HEK293 (cell line): ENCODE results near the gene ECM1.
A peak's percentile ranks its signal among the peaks of the same experiment; 100 is the strongest.

Experiments used
- BCL11B ChIP-seq: fragments of 450-650 bp; formaldehyde crosslinking; IDR thresholded peaks from 2 replicates; pipeline ENCODE4 v1.5.1; 2016; ENCODE audit warnings: low read depth, missing biosample characterization, missing genetic modification characterization
- GFI1B ChIP-seq: fragments of 450-650 bp; formaldehyde crosslinking; IDR thresholded peaks from 2 replicates; pipeline ENCODE4 v1.5.1; 2016; ENCODE audit warnings: missing biosample characterization, missing genetic modification characterization
- GLIS1 ChIP-seq: fragments of 450-650 bp; formaldehyde crosslinking; IDR thresholded peaks from 2 replicates; pipeline ENCODE4 v1.5.1; 2016; ENCODE audit warnings: missing biosample characterization, missing genetic modification characterization
- MEIS1 ChIP-seq: sonication (generic); formaldehyde crosslinking; IDR thresholded peaks from 2 replicates; pipeline ENCODE4 v1.8.1; 2022; ENCODE audit warnings: missing genetic modification reagents, mild to moderate bottlenecking, borderline replicate concordance
- MYNN ChIP-seq: fragments of 450-650 bp; formaldehyde crosslinking; IDR thresholded peaks from 2 replicates; pipeline ENCODE4 v1.5.1; 2016; ENCODE audit warnings: missing biosample characterization, missing genetic modification characterization, borderline replicate concordance
- MZF1 ChIP-seq: fragments of 450-650 bp; formaldehyde crosslinking; IDR thresholded peaks from 2 replicates; pipeline ENCODE4 v1.5.1; 2017; ENCODE audit warnings: missing biosample characterization, missing genetic modification characterization, borderline replicate concordance
- OSR2 ChIP-seq: fragments of 450-650 bp; formaldehyde crosslinking; IDR thresholded peaks from 2 replicates; pipeline ENCODE4 v1.5.1; 2016; ENCODE audit warnings: missing biosample characterization, missing genetic modification characterization
- OVOL3 ChIP-seq: fragments of 450-650 bp; formaldehyde crosslinking; IDR thresholded peaks from 2 replicates; pipeline ENCODE4 v1.5.1; 2016; ENCODE audit warnings: missing biosample characterization, missing genetic modification characterization
- ZBTB8A ChIP-seq: fragments of 450-650 bp; formaldehyde crosslinking; IDR thresholded peaks from 2 replicates; pipeline ENCODE4 v1.5.1; 2016; ENCODE audit warnings: missing biosample characterization, missing genetic modification characterization
- ZFP41 ChIP-seq: fragments of 450-650 bp; formaldehyde crosslinking; IDR thresholded peaks from 2 replicates; pipeline ENCODE4 v1.5.1; 2016; ENCODE audit warnings: missing biosample characterization, missing genetic modification characterization, borderline replicate concordance
- ZNF10 ChIP-seq: fragments of 450-650 bp; formaldehyde crosslinking; IDR thresholded peaks from 2 replicates; pipeline ENCODE4 v1.5.1; 2017; ENCODE audit warnings: missing biosample characterization, missing genetic modification characterization
- ZNF112 ChIP-seq: fragments of 450-650 bp; formaldehyde crosslinking; IDR thresholded peaks from 2 replicates; pipeline ENCODE4 v1.5.0; 2017; ENCODE audit warnings: missing biosample characterization, missing genetic modification characterization
- ZNF114 ChIP-seq: fragments of 450-650 bp; formaldehyde crosslinking; IDR thresholded peaks from 2 replicates; pipeline ENCODE4 v1.5.0; 2017; ENCODE audit warnings: missing biosample characterization, missing genetic modification characterization
- ZNF146 ChIP-seq: fragments of 450-650 bp; formaldehyde crosslinking; IDR thresholded peaks from 2 replicates; pipeline ENCODE4 v1.5.1; 2016; ENCODE audit warnings: missing biosample characterization, missing genetic modification characterization
- ZNF23 ChIP-seq: fragments of 450-650 bp; formaldehyde crosslinking; IDR thresholded peaks from 2 replicates; pipeline ENCODE4 v1.5.1; 2016; ENCODE audit warnings: missing biosample characterization, missing genetic modification characterization, borderline replicate concordance
- ZNF354C ChIP-seq: fragments of 450-650 bp; formaldehyde crosslinking; IDR thresholded peaks from 2 replicates; pipeline ENCODE4 v1.5.1; 2016; ENCODE audit warnings: missing biosample characterization, missing genetic modification characterization, low read depth, borderline replicate concordance
- ZNF404 ChIP-seq: fragments of 450-650 bp; formaldehyde crosslinking; IDR thresholded peaks from 2 replicates; pipeline ENCODE4 v1.5.1; 2017; ENCODE audit warnings: missing biosample characterization, missing genetic modification characterization
- ZNF426 ChIP-seq: fragments of 450-650 bp; formaldehyde crosslinking; IDR thresholded peaks from 2 replicates; pipeline ENCODE4 v1.5.1; 2017; ENCODE audit warnings: missing biosample characterization, missing genetic modification characterization, mild to moderate bottlenecking, inconsistent platforms, moderate library complexity
- ZNF473 ChIP-seq: fragments of 450-650 bp; formaldehyde crosslinking; IDR thresholded peaks from 2 replicates; pipeline ENCODE4 v1.5.1; 2017; ENCODE audit warnings: missing biosample characterization, missing genetic modification characterization
- ZNF530 ChIP-seq: fragments of 450-650 bp; formaldehyde crosslinking; IDR thresholded peaks from 2 replicates; pipeline ENCODE4 v1.5.1; 2016; ENCODE audit warnings: low read depth, missing biosample characterization, missing genetic modification characterization
- ZNF558 ChIP-seq: fragments of 450-650 bp; formaldehyde crosslinking; IDR thresholded peaks from 2 replicates; pipeline ENCODE4 v1.5.1; 2016; ENCODE audit warnings: missing biosample characterization, missing genetic modification characterization
- ZNF658 ChIP-seq: fragments of 450-650 bp; formaldehyde crosslinking; IDR thresholded peaks from 2 replicates; pipeline ENCODE4; 2016; ENCODE audit warnings: missing biosample characterization, missing genetic modification characterization
- ZNF670 ChIP-seq: fragments of 450-650 bp; formaldehyde crosslinking; IDR thresholded peaks from 2 replicates; pipeline ENCODE4 v1.5.1; 2016; ENCODE audit warnings: missing biosample characterization, missing genetic modification characterization, low read depth
- ZNF701 ChIP-seq: fragments of 450-650 bp; formaldehyde crosslinking; IDR thresholded peaks from 2 replicates; pipeline ENCODE4 v1.5.1; 2016; ENCODE audit warnings: missing biosample characterization, missing genetic modification characterization
- ZNF791 ChIP-seq: fragments of 450-650 bp; formaldehyde crosslinking; IDR thresholded peaks from 2 replicates; pipeline ENCODE4 v1.5.1; 2016; ENCODE audit warnings: missing biosample characterization, missing genetic modification characterization
- ZSCAN23 ChIP-seq: fragments of 450-650 bp; formaldehyde crosslinking; IDR thresholded peaks from 2 replicates; pipeline ENCODE4 v1.5.1; 2016; ENCODE audit warnings: missing biosample characterization, missing genetic modification characterization
- TF ChIP-seq, protein P1 (sequence below): fragments of 450-650 bp; formaldehyde crosslinking; IDR thresholded peaks from 2 replicates; pipeline ENCODE4 v1.5.1; 2016; ENCODE audit warnings: missing biosample characterization, missing genetic modification characterization
- TF ChIP-seq, protein P2 (sequence below): fragments of 450-650 bp; formaldehyde crosslinking; IDR thresholded peaks from 2 replicates; pipeline ENCODE4 v1.5.1; 2016; ENCODE audit warnings: missing biosample characterization, missing genetic modification characterization
- TF ChIP-seq, protein P3 (sequence below): fragments of 450-650 bp; IDR thresholded peaks from 2 replicates; pipeline ENCODE4 v1.5.1; 2018; ENCODE audit warnings: missing biosample characterization, missing genetic modification characterization
- TF ChIP-seq, protein P4 (sequence below): fragments of 450-650 bp; formaldehyde crosslinking; IDR thresholded peaks from 2 replicates; pipeline ENCODE4 v1.5.1; 2017; ENCODE audit warnings: missing biosample characterization, missing genetic modification characterization
- TF ChIP-seq, protein P5 (sequence below): fragments of 450-650 bp; formaldehyde crosslinking; IDR thresholded peaks from 2 replicates; pipeline ENCODE4 v1.5.1; 2016; ENCODE audit warnings: missing biosample characterization, missing genetic modification characterization
- TF ChIP-seq, protein P6 (sequence below): fragments of 450-650 bp; formaldehyde crosslinking; IDR thresholded peaks from 2 replicates; pipeline ENCODE4 v1.5.1; 2016; ENCODE audit warnings: missing biosample characterization, missing genetic modification characterization
- TF ChIP-seq, protein P7 (sequence below): fragments of 450-650 bp; formaldehyde crosslinking; IDR thresholded peaks from 2 replicates; pipeline ENCODE4 v1.5.1; 2016; ENCODE audit warnings: missing biosample characterization, missing genetic modification characterization

Gene ECM1

DNA sequence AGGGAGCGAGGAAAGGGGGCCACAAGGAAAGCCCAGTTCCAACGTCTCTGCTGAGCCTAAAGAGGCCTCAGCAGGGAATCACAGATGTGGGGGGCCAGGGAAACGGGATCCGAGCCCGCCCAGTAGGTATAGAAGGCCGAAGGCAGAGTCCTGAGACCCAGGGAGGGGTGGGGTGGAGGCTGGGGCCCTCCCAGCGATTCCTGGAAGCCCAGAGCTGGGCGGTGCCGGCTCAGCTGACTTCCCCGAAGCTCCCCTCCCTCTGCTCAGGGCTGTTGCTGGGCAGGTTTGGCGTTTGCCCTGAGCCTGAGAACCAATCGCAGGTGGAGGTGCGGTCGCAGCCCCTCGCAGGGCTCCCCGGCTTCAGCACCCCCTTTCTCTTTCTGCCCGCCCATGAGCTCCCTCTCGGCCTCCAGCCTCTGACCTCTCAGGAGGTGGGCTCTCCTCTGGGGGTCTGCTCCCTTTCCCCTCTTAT is 54.1 kb downstream of the ECM1 start (continued):
- no peak for TF ChIP-seq GFI1B (tag by site-specific recombination)
- no peak for TF ChIP-seq ZNF354C (tag by site-specific recombination)
- TF ChIP-seq, protein P1, sequence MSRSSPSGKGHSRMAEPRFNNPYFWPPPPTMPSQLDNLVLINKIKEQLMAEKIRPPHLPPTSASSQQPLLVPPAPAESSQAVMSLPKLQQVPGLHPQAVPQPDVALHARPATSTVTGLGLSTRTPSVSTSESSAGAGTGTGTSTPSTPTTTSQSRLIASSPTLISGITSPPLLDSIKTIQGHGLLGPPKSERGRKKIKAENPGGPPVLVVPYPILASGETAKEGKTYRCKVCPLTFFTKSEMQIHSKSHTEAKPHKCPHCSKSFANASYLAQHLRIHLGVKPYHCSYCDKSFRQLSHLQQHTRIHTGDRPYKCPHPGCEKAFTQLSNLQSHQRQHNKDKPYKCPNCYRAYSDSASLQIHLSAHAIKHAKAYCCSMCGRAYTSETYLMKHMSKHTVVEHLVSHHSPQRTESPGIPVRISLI, result no peak
- no peak for TF ChIP-seq BCL11B (tag by site-specific recombination)
- peak; percentile 91 for TF ChIP-seq ZBTB8A (tag by site-specific recombination)
- TF ChIP-seq ZNF670 (tag by site-specific recombination), result no peak
- TF ChIP-seq, protein P2, sequence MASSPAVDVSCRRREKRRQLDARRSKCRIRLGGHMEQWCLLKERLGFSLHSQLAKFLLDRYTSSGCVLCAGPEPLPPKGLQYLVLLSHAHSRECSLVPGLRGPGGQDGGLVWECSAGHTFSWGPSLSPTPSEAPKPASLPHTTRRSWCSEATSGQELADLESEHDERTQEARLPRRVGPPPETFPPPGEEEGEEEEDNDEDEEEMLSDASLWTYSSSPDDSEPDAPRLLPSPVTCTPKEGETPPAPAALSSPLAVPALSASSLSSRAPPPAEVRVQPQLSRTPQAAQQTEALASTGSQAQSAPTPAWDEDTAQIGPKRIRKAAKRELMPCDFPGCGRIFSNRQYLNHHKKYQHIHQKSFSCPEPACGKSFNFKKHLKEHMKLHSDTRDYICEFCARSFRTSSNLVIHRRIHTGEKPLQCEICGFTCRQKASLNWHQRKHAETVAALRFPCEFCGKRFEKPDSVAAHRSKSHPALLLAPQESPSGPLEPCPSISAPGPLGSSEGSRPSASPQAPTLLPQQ (tag by site-specific recombination), result 0 out of 2 replicates have a peak, but pooled peaks have one; percentile 49
- peak; percentile 97 for TF ChIP-seq GLIS1 (tag by site-specific recombination)
- TF ChIP-seq ZSCAN23, result no peak
- no peak for TF ChIP-seq OSR2 (tag by site-specific recombination)
- no peak for TF ChIP-seq ZNF114 (tag by site-specific recombination)
- TF ChIP-seq OVOL3, result no peak
- TF ChIP-seq ZNF558, result no peak; the same call in 1 of the 2 replicates
- TF ChIP-seq, protein P3, sequence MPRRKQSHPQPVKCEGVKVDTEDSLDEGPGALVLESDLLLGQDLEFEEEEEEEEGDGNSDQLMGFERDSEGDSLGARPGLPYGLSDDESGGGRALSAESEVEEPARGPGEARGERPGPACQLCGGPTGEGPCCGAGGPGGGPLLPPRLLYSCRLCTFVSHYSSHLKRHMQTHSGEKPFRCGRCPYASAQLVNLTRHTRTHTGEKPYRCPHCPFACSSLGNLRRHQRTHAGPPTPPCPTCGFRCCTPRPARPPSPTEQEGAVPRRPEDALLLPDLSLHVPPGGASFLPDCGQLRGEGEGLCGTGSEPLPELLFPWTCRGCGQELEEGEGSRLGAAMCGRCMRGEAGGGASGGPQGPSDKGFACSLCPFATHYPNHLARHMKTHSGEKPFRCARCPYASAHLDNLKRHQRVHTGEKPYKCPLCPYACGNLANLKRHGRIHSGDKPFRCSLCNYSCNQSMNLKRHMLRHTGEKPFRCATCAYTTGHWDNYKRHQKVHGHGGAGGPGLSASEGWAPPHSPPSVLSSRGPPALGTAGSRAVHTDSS, result no peak
- no peak for TF ChIP-seq ZNF426
- TF ChIP-seq ZNF146, result no peak
- no peak for TF ChIP-seq ZNF404 (tag by site-specific recombination)
- no peak for TF ChIP-seq ZNF530 (tag by site-specific recombination)
- no peak for TF ChIP-seq ZNF473 (tag by site-specific recombination)
- TF ChIP-seq ZNF701 (tag by site-specific recombination), result no peak
- TF ChIP-seq, protein P4, sequence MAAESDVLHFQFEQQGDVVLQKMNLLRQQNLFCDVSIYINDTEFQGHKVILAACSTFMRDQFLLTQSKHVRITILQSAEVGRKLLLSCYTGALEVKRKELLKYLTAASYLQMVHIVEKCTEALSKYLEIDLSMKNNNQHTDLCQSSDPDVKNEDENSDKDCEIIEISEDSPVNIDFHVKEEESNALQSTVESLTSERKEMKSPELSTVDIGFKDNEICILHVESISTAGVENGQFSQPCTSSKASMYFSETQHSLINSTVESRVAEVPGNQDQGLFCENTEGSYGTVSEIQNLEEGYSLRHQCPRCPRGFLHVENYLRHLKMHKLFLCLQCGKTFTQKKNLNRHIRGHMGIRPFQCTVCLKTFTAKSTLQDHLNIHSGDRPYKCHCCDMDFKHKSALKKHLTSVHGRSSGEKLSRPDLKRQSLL (tag by site-specific recombination), result no peak
- no peak for TF ChIP-seq MEIS1 (CRISPR knock-in tag)
- no peak for TF ChIP-seq ZFP41 (tag by site-specific recombination)
- TF ChIP-seq ZNF791 (tag by site-specific recombination), result no peak
- no peak for TF ChIP-seq MZF1 (tag by site-specific recombination)
- TF ChIP-seq, protein P5, sequence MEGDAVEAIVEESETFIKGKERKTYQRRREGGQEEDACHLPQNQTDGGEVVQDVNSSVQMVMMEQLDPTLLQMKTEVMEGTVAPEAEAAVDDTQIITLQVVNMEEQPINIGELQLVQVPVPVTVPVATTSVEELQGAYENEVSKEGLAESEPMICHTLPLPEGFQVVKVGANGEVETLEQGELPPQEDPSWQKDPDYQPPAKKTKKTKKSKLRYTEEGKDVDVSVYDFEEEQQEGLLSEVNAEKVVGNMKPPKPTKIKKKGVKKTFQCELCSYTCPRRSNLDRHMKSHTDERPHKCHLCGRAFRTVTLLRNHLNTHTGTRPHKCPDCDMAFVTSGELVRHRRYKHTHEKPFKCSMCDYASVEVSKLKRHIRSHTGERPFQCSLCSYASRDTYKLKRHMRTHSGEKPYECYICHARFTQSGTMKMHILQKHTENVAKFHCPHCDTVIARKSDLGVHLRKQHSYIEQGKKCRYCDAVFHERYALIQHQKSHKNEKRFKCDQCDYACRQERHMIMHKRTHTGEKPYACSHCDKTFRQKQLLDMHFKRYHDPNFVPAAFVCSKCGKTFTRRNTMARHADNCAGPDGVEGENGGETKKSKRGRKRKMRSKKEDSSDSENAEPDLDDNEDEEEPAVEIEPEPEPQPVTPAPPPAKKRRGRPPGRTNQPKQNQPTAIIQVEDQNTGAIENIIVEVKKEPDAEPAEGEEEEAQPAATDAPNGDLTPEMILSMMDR (tag by site-specific recombination), result no peak
- TF ChIP-seq, protein P6, sequence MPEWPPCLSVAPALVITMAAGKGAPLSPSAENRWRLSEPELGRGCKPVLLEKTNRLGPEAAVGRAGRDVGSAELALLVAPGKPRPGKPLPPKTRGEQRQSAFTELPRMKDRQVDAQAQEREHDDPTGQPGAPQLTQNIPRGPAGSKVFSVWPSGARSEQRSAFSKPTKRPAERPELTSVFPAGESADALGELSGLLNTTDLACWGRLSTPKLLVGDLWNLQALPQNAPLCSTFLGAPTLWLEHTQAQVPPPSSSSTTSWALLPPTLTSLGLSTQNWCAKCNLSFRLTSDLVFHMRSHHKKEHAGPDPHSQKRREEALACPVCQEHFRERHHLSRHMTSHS (tag by site-specific recombination), result no peak
- TF ChIP-seq ZNF10 (tag by site-specific recombination), result no peak
- no peak for TF ChIP-seq MYNN
- TF ChIP-seq ZNF23 (tag by site-specific recombination), result no peak
- TF ChIP-seq, protein P7, sequence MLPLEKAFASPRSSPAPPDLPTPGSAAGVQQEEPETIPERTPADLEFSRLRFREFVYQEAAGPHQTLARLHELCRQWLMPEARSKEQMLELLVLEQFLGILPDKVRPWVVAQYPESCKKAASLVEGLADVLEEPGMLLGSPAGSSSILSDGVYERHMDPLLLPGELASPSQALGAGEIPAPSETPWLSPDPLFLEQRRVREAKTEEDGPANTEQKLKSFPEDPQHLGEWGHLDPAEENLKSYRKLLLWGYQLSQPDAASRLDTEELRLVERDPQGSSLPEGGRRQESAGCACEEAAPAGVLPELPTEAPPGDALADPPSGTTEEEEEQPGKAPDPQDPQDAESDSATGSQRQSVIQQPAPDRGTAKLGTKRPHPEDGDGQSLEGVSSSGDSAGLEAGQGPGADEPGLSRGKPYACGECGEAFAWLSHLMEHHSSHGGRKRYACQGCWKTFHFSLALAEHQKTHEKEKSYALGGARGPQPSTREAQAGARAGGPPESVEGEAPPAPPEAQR (tag by site-specific recombination), result no peak
- TF ChIP-seq ZNF658 (tag by site-specific recombination), result no peak
- TF ChIP-seq ZNF112, result no peak
